Activated CD4-positive, alpha-beta T cell treated with anti-CD3 and anti-CD28 coated beads for 36 hours (primary cell): Measurements from ENCODE around the gene HDAC4. TPM values are rescaled to one million over a fixed set of nuclear protein-coding genes. Genes with fewer than 3 reads are reported as not detected.
"Not testable (repeated sequence)": the region's sequence is repeated elsewhere in the genome, so short reads cannot be mapped to it uniquely, and the experiment has no call there.

ENCODE experiments used
- ATAC-seq: fragments of 200-7000 bp; cut with Tn5 transposase; one replicate; pipeline ENCODE4 v1.10.0; 2021; ENCODE audit warnings: mild to moderate bottlenecking, moderate library complexity
- CTCF ChIA-PET: fragments of 350-600 bp; sonication (Branson Sonifier 250); formaldehyde crosslinking; loops from one replicate; lab custom pipeline; 2021; ENCODE audit warnings: antibody characterized with exemption; lab: Charles Lee
- POLR2A ChIA-PET: fragments of 350-600 bp; sonication (Branson Sonifier 250); formaldehyde crosslinking; loops from one replicate; lab custom pipeline; 2021; ENCODE audit warnings: antibody characterized with exemption, inconsistent platforms; lab: Charles Lee
- DNase-seq: peaks from one replicate; pipeline ENCODE4 v3.0.0-alpha.2; 2020
- H3K27ac Mint-ChIP-seq: one replicate; pipeline ENCODE4 v1.8.0; 2021; ENCODE audit warnings: mixed read lengths
- H3K27me3 Mint-ChIP-seq: one replicate; pipeline ENCODE4 v1.8.0; 2021; ENCODE audit warnings: mixed read lengths
- H3K36me3 Mint-ChIP-seq: one replicate; pipeline ENCODE4 v1.8.0; 2021; ENCODE audit warnings: low read depth, mixed read lengths
- H3K4me1 Mint-ChIP-seq: one replicate; pipeline ENCODE4 v1.8.0; 2021; ENCODE audit warnings: mixed read lengths
- H3K4me3 Mint-ChIP-seq: one replicate; pipeline ENCODE4 v1.8.0; 2021; ENCODE audit warnings: mild to moderate bottlenecking, moderate library complexity, mixed read lengths
- H3K9me3 Mint-ChIP-seq: one replicate; pipeline ENCODE4 v1.8.0; 2021; ENCODE audit warnings: low read depth, mixed read lengths
- intact Hi-C, 2 experiments: fragments of 100-400 bp; cut with DNase I in 1 of 2; cut with micrococcal nuclease in 1 of 2; formaldehyde crosslinking; loops; one replicate each; pipeline versions ENCODE4 v1.14.2 to v1.15.1; 2022 to 2024; cut with DNase I, micrococcal nuclease
- total RNA-seq, 2 experiments: library from RNA; stranded (reverse); gene quantifications; one replicate each; pipeline ENCODE4 v1.2.3, GENCODE V29; 2021

HDAC4 gene
- total RNA-seq, 2 experiments from 2014 or later = 25.4 to 30.4 TPM

DNA sequence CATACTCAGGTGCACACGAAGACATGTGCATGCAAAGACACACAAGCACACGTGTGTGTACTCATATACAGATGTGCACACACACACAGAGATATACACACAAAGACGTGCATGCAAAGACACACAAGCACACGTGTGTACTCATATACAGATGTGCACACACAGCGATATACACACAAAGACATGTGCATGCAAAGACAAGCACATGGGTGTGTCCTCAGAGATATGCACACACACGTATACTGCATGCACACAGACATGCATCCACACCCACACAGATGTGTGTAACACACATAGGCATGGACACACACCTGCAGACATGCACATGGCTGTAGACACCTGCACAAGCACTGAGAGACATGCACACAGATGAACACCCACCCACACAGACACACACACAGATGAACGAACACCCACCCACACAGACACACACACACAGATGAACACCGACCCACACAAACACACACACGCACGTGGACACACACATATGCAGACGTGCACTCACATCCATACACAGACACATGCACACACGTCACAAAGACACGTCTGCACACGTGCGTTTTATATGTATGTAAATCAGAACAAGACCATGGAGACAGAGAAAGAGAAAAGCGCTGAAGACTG is 321.0 kb downstream of the HDAC4 start:
- Mint-ChIP-seq H3K27me3 (no peaks in the 10 kb centered on the region), H3K4me1 (no peaks in the 10 kb centered on the region), H3K9me3 (no peaks in the 10 kb centered on the region), H3K4me3 (no peak overlapping the region), H3K27ac (no peak overlapping the region), H3K36me3 (peaks cover 9% of the 10 kb centered on the region)
- ATAC-seq (no peak), DNase-seq (no peak)
- intact Hi-C loops = no loop called here
- POLR2A ChIA-PET = no interaction called here
- CTCF ChIA-PET = no interaction called here

DNA sequence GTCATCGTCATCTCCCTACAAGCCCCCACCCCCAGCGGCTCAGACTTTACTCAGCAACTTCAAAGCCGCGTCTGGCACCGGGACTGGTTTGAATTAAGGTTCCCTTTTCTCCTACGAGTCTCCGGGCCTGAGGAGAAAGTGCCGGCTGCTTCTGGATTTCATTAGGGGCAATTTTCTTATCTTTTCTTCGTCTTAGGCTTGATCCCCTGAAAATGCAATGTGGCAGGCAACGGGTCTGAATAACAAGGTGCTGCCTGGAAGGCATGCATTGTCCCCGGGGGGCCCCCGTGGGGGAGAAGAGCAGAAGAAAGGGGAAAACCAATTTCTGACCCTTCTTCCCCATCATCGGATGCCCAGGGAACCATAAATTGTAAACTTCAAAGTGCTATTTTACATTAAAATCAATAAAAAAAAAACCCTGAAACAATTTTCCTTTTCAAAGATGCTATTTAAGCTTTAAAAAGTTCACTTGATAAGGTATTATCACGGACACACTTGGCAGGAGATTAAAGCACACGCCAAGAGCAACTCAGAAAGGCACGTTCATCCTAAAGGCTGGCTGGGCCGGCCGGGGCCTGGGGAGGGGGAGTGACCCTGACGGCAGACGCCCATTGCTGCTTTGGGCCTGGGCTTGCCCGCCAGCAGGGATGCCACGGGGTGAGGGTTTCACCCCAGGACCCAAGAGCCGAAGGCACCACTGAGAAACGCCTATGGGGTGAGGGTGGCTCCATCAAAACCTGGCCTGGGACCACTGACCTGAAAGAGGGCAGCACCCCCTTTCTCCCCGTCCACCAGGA is 322.5 kb downstream of the HDAC4 start:
- intact Hi-C loops = no loop called here
- H3K4me3 Mint-ChIP-seq = no peak overlapping the region
- no peaks in the 10 kb centered on the region for H3K27me3 Mint-ChIP-seq
- ATAC-seq = no peak
- CTCF ChIA-PET = interaction anchor here (0.7 kb wide), 1 partner anchor 128 kb away, joined by 3 read pairs; no protein-coding TSS in a partner anchor
- H3K9me3 Mint-ChIP-seq = no peaks in the 10 kb centered on the region
- peaks cover 9% of the 10 kb centered on the region for H3K36me3 Mint-ChIP-seq
- no peaks in the 10 kb centered on the region for H3K4me1 Mint-ChIP-seq
- H3K27ac Mint-ChIP-seq = no peak overlapping the region
- POLR2A ChIA-PET = no interaction called here
- no peak for DNase-seq

DNA sequence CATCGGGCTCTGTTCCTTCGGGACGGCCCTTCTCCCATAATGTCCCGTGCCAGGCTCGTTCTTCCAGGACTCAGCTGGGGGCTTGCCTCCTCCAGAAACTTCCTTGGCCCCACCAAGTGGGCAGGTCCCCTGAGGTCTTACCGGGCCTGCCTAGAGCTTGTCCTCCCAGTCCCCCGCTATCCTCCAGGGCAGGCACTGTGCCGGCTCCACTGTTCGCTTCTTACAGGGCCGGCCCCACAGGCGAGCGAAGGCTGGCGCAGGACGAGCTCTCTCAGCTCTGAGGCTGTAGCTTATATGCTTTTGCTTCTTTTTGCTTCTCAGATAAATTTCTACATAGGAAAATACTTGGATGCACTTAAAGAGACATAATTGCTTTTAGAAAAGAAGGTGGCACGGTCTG is 323.6 kb downstream of the HDAC4 start:
- H3K9me3 Mint-ChIP-seq = no peaks in the 10 kb centered on the region

DNA sequence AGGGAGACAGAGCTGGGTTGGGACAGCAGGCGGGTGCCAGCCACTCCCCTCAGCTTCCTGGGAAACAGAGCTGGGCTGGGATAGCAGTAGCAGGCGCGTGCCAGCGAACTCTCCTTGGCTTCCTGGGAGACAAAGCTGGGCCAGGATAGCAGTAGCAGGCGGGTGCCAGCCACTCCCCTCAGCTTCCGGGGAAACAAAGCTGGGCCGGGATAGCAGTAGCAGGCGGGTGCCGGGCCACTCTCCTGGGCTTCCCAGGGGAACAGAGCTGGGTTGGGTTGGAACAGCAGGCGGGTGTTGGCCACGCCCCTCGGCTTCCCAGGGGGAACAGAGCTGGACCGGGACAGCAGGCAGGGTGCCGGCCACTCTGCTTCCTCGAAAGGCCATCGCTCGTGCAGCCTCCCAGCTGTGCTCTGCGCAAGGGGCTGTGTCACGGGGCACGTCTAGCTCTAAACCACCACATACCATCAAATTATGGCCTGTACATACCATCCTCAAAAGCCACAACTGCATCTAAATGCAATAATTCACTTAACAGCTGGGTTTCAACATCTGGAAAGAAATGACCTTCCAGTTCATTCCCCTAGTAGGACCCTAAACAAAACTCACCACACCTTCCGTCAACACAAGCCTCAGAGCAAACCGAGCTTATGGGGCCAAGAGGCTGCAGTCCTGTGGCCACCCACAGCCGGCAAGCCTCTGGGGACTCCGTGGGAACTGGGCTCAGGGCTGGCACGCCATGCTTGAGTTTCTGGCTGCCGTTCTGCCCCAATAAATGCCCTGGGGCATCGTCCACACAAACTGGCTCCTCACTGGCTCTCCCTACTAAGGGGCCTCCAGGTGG is 324.7 kb downstream of the HDAC4 start:
- intact Hi-C loops = no loop called here

More for the DNA sequence above, 323.6 kb downstream of the HDAC4 start:
- Mint-ChIP-seq H3K27me3 (no peaks in the 10 kb centered on the region), H3K36me3 (peaks cover 15% of the 10 kb centered on the region), H3K27ac (no peak overlapping the region), H3K4me3 (no peak overlapping the region), H3K4me1 (no peaks in the 10 kb centered on the region)
- ATAC-seq (no peak), DNase-seq (no peak)
- intact Hi-C loops = no loop called here
- ChIA-PET POLR2A (no interaction called here), CTCF (interaction anchor here (1.1 kb wide), 1 partner anchor 18 kb away, joined by 5 read pairs; no protein-coding TSS in a partner anchor)

DNA sequence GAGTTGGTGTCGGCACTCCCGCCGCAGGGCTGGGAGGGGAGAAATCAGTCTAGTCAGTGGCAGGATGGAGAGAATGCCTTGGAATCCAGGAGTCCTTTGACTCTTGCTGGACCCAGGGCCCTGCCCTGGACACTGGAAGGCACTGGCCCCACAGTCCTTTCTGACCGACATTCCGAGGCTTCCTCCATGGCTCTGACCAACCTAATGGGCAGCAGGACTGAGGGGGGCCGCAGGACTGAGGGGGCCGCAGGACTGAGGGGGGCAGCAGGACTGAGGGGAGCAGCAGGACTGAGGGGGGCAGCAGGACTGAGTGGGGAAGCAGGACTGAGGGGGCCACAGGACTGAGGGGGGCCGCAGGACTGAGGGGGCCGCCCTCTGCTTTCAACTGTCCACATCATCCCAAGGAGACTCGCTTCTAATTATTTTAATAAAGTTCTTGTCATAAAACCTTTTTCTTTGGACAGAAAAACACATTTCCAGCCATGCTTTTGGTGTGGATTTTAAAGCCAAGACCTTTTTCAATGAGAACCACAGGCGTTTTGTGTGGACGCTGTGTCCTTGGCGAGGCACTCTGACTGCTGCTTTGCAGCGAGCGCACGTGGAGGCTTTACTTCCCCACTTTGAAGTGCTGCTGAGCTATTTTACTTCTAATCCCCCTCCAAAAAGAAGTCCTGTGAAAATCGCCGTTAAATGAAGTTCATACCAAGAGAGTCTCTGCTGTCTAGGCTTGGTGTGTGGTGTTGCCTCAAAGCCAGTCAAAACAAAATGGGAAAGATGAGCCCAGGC is 326.9 kb downstream of the HDAC4 start:
- H3K4me3 Mint-ChIP-seq = no peak overlapping the region
- H3K36me3 Mint-ChIP-seq = peaks cover 16% of the 10 kb centered on the region
- DNase-seq = no peak
- no peaks in the 10 kb centered on the region for H3K27me3 Mint-ChIP-seq
- intact Hi-C loops = no loop called here
- ChIA-PET POLR2A (no interaction called here), CTCF (no interaction called here)
- no peaks in the 10 kb centered on the region for H3K9me3 Mint-ChIP-seq
- H3K4me1 Mint-ChIP-seq = peaks cover 3% of the 10 kb centered on the region
- no peak for ATAC-seq
- H3K27ac Mint-ChIP-seq = no peak overlapping the region

More for the DNA sequence above, 324.7 kb downstream of the HDAC4 start:
- Mint-ChIP-seq H3K27me3 (no peaks in the 10 kb centered on the region), H3K4me1 (no peaks in the 10 kb centered on the region), H3K27ac (no peak overlapping the region), H3K36me3 (peaks cover 20% of the 10 kb centered on the region), H3K9me3 (no peaks in the 10 kb centered on the region), H3K4me3 (no peak overlapping the region)
- DNase-seq (no peak), ATAC-seq (no peak)
- ChIA-PET POLR2A (no interaction called here), CTCF (interaction anchor here (0.7 kb wide), 1 partner anchor 160 kb away, joined by 3 read pairs; no protein-coding TSS in a partner anchor)

DNA sequence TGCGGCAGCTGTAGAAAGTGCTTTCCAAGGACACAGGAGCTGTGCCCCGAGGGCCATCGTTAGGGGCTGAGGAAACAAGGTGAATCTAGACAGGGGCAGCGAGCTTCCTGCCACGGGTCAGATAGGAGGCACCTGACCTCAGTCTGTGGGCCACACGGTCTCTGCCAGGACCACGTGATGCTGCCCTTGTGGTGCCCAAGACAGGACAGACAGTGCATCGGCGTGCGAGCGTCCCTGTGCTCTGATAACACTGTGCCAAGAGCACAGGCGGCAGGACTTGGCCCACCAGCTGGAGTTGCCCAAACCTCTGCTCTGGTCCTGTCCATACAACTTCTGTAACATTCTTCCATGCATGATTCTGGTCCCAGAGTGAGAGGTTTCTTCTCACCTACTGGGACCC is 327.6 kb downstream of the HDAC4 start:
- peaks cover 3% of the 10 kb centered on the region for H3K4me1 Mint-ChIP-seq
- peaks cover 16% of the 10 kb centered on the region for H3K36me3 Mint-ChIP-seq
- H3K27me3 Mint-ChIP-seq = no peaks in the 10 kb centered on the region
- CTCF ChIA-PET = no interaction called here
- intact Hi-C loops = no loop called here
- POLR2A ChIA-PET = no interaction called here
- no peak for ATAC-seq
- H3K9me3 Mint-ChIP-seq = no peaks in the 10 kb centered on the region
- no peak overlapping the region for H3K4me3 Mint-ChIP-seq
- no peak overlapping the region for H3K27ac Mint-ChIP-seq
- no peak for DNase-seq

DNA sequence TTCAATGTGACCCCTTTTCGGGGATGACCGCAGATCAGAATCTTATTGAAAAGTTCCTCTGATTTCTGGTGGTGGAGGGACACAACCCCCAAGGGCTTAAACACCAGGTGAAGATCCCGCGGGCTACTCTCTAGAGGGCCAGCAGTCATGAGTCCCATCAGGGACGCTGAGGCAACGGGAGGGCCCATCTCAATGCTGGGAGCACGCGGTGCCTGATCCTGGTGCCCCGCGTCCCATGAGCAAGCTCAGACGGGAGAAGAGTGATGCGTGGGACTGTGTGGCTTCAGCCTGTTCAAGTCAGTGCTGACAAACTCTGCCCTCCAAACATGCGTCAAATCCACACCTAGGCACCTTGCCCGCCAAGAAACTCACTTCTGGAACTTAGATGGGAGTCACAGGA is 328.0 kb downstream of the HDAC4 start:
- intact Hi-C loops = no loop called here
- Mint-ChIP-seq H3K27ac (no peak overlapping the region), H3K27me3 (no peaks in the 10 kb centered on the region)

DNA sequence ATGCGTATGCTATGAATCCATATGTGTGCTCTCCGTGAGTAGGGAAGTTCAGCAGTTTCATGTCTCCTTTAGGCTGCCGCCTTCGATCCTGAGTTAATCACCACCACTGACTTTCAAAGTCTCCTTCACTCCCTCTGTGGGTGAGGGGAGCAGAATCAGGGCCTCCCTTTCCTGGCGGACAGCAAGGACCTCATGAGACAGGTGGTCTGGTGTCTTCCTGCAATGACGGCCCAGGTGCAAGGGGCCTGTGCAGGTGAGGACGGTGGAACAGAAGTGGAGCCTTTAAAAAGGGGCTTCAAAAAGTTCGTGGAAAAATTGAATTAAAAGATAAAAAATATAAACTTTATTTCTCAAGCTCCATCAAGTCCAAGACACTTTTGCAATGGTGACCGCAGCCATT is 330.4 kb downstream of the HDAC4 start:
- POLR2A ChIA-PET = no interaction called here
- Mint-ChIP-seq H3K36me3 (peaks cover 16% of the 10 kb centered on the region), H3K4me3 (no peak overlapping the region), H3K4me1 (peaks cover 3% of the 10 kb centered on the region), H3K27me3 (no peaks in the 10 kb centered on the region), H3K27ac (no peak overlapping the region), H3K9me3 (no peaks in the 10 kb centered on the region)
- intact Hi-C loops = no loop called here
- ATAC-seq (no peak), DNase-seq (no peak)
- CTCF ChIA-PET = no interaction called here

More for the DNA sequence above, 328.0 kb downstream of the HDAC4 start:
- ATAC-seq = no peak
- H3K9me3 Mint-ChIP-seq = no peaks in the 10 kb centered on the region
- H3K4me3 Mint-ChIP-seq = no peak overlapping the region
- ChIA-PET CTCF (no interaction called here), POLR2A (no interaction called here)
- DNase-seq = no peak
- peaks cover 17% of the 10 kb centered on the region for H3K36me3 Mint-ChIP-seq
- H3K4me1 Mint-ChIP-seq = peaks cover 3% of the 10 kb centered on the region

DNA sequence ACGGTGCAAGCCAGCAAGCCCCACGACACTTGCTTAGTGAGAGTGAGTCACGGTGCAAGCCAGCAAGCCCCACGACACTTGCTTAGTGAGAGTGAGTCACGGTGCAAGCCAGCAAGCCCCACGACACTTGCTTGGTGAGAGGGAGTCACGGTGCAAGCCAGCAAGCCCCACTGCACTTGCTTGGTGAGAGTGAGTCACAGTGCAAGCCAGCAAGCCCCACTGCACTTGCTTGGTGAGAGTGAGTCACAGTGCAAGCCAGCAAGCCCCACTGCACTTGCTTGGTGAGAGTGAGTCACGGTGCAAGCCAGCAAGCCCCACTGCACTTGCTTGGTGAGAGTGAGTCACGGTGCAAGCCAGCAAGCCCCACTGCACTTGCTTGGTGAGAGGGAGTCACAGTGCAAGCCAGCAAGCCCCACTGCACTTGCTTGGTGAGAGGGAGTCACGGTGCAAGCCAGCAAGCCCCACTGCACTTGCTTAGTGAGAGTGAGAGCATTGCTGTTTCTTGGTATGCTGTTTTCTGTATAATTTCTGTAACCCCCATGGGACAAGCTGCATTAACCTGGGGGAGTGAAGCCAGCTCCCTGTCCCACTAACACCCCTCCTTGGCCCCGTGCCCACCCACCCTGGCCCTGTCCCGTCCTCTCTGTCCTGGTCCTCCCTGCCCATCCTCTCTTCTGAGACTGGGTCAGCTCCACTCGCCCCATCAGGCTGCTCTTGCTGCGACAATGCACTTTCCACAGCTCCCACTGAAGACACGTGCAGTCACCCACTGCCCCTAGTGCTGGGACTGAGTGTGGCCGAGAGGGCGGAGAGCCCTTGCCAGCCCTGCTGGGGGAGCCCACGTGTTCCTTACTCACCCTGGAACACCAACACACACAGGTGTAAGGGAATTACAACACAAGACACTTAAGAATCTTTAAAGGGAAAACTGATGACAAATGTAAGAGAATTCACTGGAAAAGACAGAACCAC is 331.2 kb downstream of the HDAC4 start:
- ATAC-seq (peak; percentile 42), DNase-seq (peak; percentile 58)
- Mint-ChIP-seq H3K27ac (peak overlapping the region; percentile 47), H3K36me3 (peaks cover 16% of the 10 kb centered on the region)
- POLR2A ChIA-PET, H3K27me3 Mint-ChIP-seq, intact Hi-C loops, H3K9me3 Mint-ChIP-seq, CTCF ChIA-PET, H3K4me3 Mint-ChIP-seq, H3K4me1 Mint-ChIP-seq: not testable (repeated sequence)

DNA sequence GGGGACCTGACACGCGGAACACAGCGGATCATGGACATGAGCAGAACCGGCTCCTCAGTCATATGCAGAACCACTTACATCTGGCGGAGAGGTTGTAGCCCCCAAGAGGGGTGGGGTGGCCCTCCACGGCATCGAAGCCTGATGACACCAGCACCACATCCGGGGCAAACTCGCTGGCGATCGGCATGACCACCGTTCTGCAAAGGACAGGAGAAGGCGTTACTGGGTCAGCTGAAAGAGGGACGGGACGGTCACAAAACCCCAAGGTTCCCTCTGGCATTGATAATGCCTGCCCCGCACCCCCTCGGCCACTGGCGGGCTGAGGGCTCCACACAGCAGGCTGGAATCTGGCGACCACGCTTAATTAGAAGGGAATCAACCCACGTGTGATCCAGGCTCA is 332.4 kb downstream of the HDAC4 start:
- DNase-seq = no peak

More for the DNA sequence above, 332.4 kb downstream of the HDAC4 start:
- no peak for ATAC-seq
- no peak overlapping the region for H3K27ac Mint-ChIP-seq
- H3K27me3 Mint-ChIP-seq = no peaks in the 10 kb centered on the region
- ChIA-PET CTCF (no interaction called here), POLR2A (no interaction called here)
- intact Hi-C loops = no loop called here
- peaks cover 16% of the 10 kb centered on the region for H3K36me3 Mint-ChIP-seq
- no peaks in the 10 kb centered on the region for H3K9me3 Mint-ChIP-seq
- no peak overlapping the region for H3K4me3 Mint-ChIP-seq
- H3K4me1 Mint-ChIP-seq = peaks cover 3% of the 10 kb centered on the region
